GM19467 (cell line): ENCODE data around the gene SP4.
"Not testable (repeated sequence)": the region's sequence is repeated elsewhere in the genome, so short reads cannot be mapped to it uniquely, and the experiment has no call there.

Source experiments
- ATAC-seq: cut with Tn5 transposase; IDR thresholded peaks from one replicate; pipeline ENCODE4 v1.9.1; 2021; ENCODE audit warnings: mild to moderate bottlenecking, moderate library complexity; ENCODE audit not compliant: unreplicated experiment

Gene SP4

GRCh38 chr7:21524680-21525079 is 96.8 kb downstream of the SP4 start:
- ATAC-seq: no peak

GRCh38 chr7:21526007-21526406 is 98.1 kb downstream of the SP4 start:
- no peak for ATAC-seq

- ATAC-seq: no peak
Observed at GRCh38 chr7:21526448-21526847, 98.6 kb downstream of the SP4 start.

- not testable (repeated sequence) for ATAC-seq
Observed at GRCh38 chr7:21532485-21532884, 104.6 kb downstream of the SP4 start.

- ATAC-seq: not testable (repeated sequence)
Observed at GRCh38 chr7:21533646-21534045, 105.8 kb downstream of the SP4 start.

GRCh38 chr7:21536445-21537118 is 108.7 kb downstream of the SP4 start:
- not testable (repeated sequence) for ATAC-seq

GRCh38 chr7:21538936-21539495 is 111.1 kb downstream of the SP4 start:
- ATAC-seq: no peak

GRCh38 chr7:21542891-21543527 is 115.1 kb downstream of the SP4 start, which contains the start of gene DNAH11:
Gene DNAH11 (plus strand): TSS chr7:21543039. CDS start chr7:21543246, 207 bp downstream.
- ATAC-seq: no peak

- no peak for ATAC-seq
Observed at GRCh38 chr7:21543528-21544302, 115.8 kb downstream of the SP4 start.

GRCh38 chr7:21544303-21544656 is 116.4 kb downstream of the SP4 start:
- no peak for ATAC-seq

GRCh38 chr7:21544715-21545114 is 116.8 kb downstream of the SP4 start:
- ATAC-seq: no peak

- ATAC-seq: no peak
Observed at GRCh38 chr7:21547501-21547900, 119.6 kb downstream of the SP4 start.

GRCh38 chr7:21548491-21548890 is 120.6 kb downstream of the SP4 start:
- ATAC-seq: no peak

GRCh38 chr7:21550076-21550475 is 122.2 kb downstream of the SP4 start:
- ATAC-seq: no peak

- no peak for ATAC-seq
Observed at GRCh38 chr7:21550821-21551531, 123.1 kb downstream of the SP4 start.

- ATAC-seq: no peak
Observed at GRCh38 chr7:21562385-21562784, 134.5 kb downstream of the SP4 start.
